ENCODE results near the gene TRPM8.

Gene TRPM8

GRCh38 chr2:233999182-233999581 lies 82.0 kb downstream of the TRPM8 start:
- DNase-seq: no peak

GRCh38 chr2:234001380-234002160 lies 84.4 kb downstream of the TRPM8 start:
- DNase-seq: no peak

GRCh38 chr2:234002281-234002680 lies 85.1 kb downstream of the TRPM8 start:
- no peak for DNase-seq

- peak in 24 of 58 donors; percentile 1 to 46 (median 18) for DNase-seq
Observed at GRCh38 chr2:234003972-234004617, 86.9 kb downstream of the TRPM8 start.

- no peak for DNase-seq
Observed at GRCh38 chr2:234005126-234005525, 88.0 kb downstream of the TRPM8 start.

- DNase-seq: no peak
Observed at GRCh38 chr2:234006501-234006900, 89.3 kb downstream of the TRPM8 start.

GRCh38 chr2:234014427-234014826 lies 97.3 kb downstream of the TRPM8 start:
- DNase-seq: no peak

GRCh38 chr2:234015861-234016260 lies 98.7 kb downstream of the TRPM8 start:
- no peak for DNase-seq

- DNase-seq: no peak
Observed at GRCh38 chr2:234019896-234020295, 102.7 kb downstream of the TRPM8 start.

GRCh38 chr2:234020332-234020731 lies 103.2 kb downstream of the TRPM8 start:
- no peak for DNase-seq

- DNase-seq: no peak
Observed at GRCh38 chr2:234022424-234022823, 105.3 kb downstream of the TRPM8 start.

- no peak for DNase-seq
Observed at GRCh38 chr2:234024304-234024703, 107.1 kb downstream of the TRPM8 start.

GRCh38 chr2:234025466-234025865 lies 108.3 kb downstream of the TRPM8 start:
- DNase-seq: no peak

- no peak for DNase-seq
Observed at GRCh38 chr2:234025891-234026401, 108.8 kb downstream of the TRPM8 start.

GRCh38 chr2:234026693-234027254 lies 109.6 kb downstream of the TRPM8 start:
- no peak for DNase-seq

- no peak for DNase-seq
Observed at GRCh38 chr2:234027641-234028040, 110.5 kb downstream of the TRPM8 start.

- no peak for DNase-seq
Observed at GRCh38 chr2:234029150-234029733, 112.1 kb downstream of the TRPM8 start.

- DNase-seq: no peak
Observed at GRCh38 chr2:234031207-234031606, 114.0 kb downstream of the TRPM8 start.

GRCh38 chr2:234032279-234032856 lies 115.2 kb downstream of the TRPM8 start:
- DNase-seq: no peak

- DNase-seq: no peak
Observed at GRCh38 chr2:234033174-234033573, 116.0 kb downstream of the TRPM8 start.

GRCh38 chr2:234033885-234034284 lies 116.7 kb downstream of the TRPM8 start:
- no peak for DNase-seq

Data from anterior cingulate cortex (tissue), 58 donors.